Measurements from ENCODE around the gene EHD2.
"Not testable (repeated sequence)": the region's sequence is repeated elsewhere in the genome, so short reads cannot be mapped to it uniquely, and the experiment has no call there.

The EHD2 gene

GRCh38 chr19:47714855-47715254, 1.6 kb downstream of the EHD2 start:
- DNase-seq (ENCODE audit: low read depth), result not testable (repeated sequence)

- no peak for DNase-seq (ENCODE audit: low read depth)
These were observed 3.2 kb downstream of the EHD2 start for GRCh38 chr19:47716270-47716937.

GRCh38 chr19:47718415-47719046, 5.3 kb downstream of the EHD2 start:
- not testable (repeated sequence) for DNase-seq (ENCODE audit: low read depth)

- no peak for DNase-seq (ENCODE audit: low read depth)
These were observed 6.0 kb downstream of the EHD2 start for GRCh38 chr19:47719047-47719859.

GRCh38 chr19:47720669-47721422, 7.6 kb downstream of the EHD2 start:
- DNase-seq (ENCODE audit: low read depth), result no peak

GRCh38 chr19:47723581-47723940, 10.3 kb downstream of the EHD2 start:
- DNase-seq (ENCODE audit: low read depth), result no peak

- DNase-seq (ENCODE audit: low read depth), result no peak
These were observed 12.7 kb downstream of the EHD2 start for GRCh38 chr19:47725759-47726401.

GRCh38 chr19:47726467-47726866, 13.2 kb downstream of the EHD2 start:
- no peak for DNase-seq (ENCODE audit: low read depth)

- DNase-seq (ENCODE audit: low read depth), result not testable (repeated sequence)
These were observed 15.1 kb downstream of the EHD2 start for GRCh38 chr19:47728295-47728694.

- no peak for DNase-seq (ENCODE audit: low read depth)
These were observed 16.2 kb downstream of the EHD2 start for GRCh38 chr19:47729468-47729798.

- DNase-seq (ENCODE audit: low read depth), result peak; percentile 30
These were observed 16.7 kb downstream of the EHD2 start for GRCh38 chr19:47729799-47730520.

- no peak for DNase-seq (ENCODE audit: low read depth)
These were observed 17.3 kb downstream of the EHD2 start for GRCh38 chr19:47730521-47730889.

GRCh38 chr19:47730910-47731309, 17.7 kb downstream of the EHD2 start:
- no peak for DNase-seq (ENCODE audit: low read depth)

- DNase-seq (ENCODE audit: low read depth), result no peak
These were observed 21.9 kb downstream of the EHD2 start for GRCh38 chr19:47735131-47735530.

- no peak for DNase-seq (ENCODE audit: low read depth)
These were observed 27.8 kb downstream of the EHD2 start for GRCh38 chr19:47740866-47741519.

GRCh38 chr19:47741544-47742140, 28.4 kb downstream of the EHD2 start:
- no peak for DNase-seq (ENCODE audit: low read depth)

GRCh38 chr19:47742634-47743033, 29.4 kb downstream of the EHD2 start:
- DNase-seq (ENCODE audit: low read depth), result no peak

GRCh38 chr19:47745010-47745901, 32.0 kb downstream of the EHD2 start, which contains the start of gene NOP53:
Gene NOP53, plus strand, starts transcription at chr19:47745546. Its CDS starts 14 bp downstream, at chr19:47745560.
- peak; percentile 92 for DNase-seq (ENCODE audit: low read depth)

GRCh38 chr19:47746129-47746528, 32.9 kb downstream of the EHD2 start:
- DNase-seq (ENCODE audit: low read depth), result not testable (repeated sequence)
